Kidney tubule cell (primary cell): ENCODE data around the gene DDX1.
A peak's percentile ranks its signal among the peaks of the same experiment; 100 is the strongest.

ENCODE experiments used
- DNase-seq: peaks from one replicate; pipeline ENCODE4 v3.0.0-alpha.2; 2018; ENCODE audit warnings: low spot score

The DDX1 gene

DNA sequence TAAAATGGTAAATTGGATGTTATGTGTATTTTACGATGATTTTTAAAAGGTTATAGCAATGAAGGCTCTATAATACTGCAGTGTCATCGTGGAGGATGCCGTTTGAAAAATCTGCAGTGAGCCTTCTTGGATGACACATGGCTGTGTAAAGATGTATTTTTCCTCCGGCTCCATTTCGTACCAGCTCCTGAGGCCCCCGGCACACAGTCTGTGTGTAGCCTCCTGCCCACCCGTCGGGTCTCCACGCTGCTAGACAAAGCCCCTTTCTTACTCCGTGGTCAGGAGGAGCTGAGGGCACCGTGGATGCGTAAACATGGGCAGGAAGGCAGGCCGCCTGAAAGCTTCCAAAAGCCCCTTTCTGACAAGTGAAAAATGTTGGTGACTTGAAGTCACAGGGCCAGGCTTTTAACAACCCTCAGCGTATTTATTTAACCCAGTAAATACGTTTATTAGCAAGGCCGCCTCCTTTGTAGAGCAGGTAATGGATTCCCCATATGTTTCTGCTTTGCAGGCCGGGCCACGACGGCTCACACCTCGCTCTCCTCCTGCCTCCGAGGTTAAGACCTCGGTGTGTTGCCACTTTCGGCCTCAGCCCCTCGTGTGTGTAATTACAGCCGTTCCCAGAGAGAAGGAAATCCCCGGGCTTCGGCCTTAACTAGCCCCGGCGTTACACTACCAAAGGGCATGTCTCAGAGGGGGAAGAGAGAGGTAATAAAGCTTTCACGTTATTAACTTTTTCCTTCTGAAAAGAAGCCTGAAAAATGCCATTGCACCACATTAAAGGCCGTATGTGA, 72.8 kb downstream of the DDX1 start:
- DNase-seq, result no peak

DNA sequence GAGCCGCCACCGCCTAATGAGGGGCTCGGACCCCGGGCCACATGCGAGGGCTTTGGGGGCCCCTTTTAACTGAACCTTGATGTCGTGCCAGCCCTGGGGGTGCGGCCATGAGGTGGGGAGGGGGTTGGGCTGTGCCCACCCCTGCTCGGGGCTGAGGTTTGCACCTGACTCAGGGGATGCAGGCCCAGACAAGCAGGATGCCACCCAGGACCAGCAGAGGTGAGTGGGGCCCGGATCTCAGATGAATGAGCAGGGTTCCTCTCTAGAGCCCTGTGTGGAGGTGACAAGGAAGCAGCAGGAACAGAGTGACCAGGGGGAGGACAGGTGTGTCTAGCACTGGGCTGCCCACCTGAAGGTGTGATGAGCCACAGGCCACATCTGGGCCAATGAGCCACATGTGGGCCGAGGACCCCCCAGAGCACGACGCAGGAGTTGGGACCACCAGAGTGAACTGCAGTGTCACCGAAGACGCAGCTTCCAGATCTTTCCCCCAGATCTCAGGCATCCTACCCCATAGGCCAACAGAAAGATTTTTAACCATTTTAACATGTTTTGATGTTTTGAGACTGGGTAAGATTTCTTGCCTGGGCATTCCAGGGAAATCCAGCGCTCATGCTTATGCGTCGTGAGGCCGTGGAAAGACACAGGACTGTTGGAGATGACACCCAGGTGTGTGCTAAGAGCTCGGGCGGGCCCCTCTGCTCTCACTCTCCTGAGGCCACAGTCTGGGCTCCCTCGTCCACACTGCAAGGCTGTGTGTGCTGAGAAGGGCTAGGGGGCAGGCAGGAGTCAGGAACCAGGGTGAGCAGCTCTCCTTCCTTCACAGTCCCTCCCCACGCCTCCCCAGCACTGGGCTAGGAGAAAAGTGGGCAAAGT, 73.6 kb downstream of the DDX1 start:
- no peak for DNase-seq

DNA sequence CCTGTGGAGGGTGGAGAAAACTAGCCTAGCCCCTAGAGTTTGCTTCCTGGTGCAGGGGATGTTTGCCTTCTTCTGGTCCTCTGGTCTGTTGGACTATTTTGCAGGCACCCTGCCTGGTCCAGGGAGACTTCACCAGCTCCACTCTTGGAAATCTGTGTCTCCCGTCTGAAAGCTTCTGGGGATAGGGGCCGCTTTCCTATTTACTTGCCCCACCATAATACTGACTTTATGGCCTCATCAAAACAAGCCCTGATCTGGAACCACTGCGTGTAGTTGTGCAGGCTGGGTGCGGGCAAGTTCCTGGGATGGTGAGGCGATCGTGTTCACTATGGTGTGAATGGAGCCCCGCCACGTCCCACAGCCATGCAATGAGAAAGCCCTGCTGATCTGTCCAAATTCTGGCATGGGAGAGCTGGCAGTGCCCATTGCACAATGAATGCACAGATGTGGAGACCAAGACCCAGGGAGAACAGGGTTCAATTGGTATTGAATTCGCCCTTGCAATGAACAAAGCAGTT, 74.3 kb downstream of the DDX1 start:
- no peak for DNase-seq

DNA sequence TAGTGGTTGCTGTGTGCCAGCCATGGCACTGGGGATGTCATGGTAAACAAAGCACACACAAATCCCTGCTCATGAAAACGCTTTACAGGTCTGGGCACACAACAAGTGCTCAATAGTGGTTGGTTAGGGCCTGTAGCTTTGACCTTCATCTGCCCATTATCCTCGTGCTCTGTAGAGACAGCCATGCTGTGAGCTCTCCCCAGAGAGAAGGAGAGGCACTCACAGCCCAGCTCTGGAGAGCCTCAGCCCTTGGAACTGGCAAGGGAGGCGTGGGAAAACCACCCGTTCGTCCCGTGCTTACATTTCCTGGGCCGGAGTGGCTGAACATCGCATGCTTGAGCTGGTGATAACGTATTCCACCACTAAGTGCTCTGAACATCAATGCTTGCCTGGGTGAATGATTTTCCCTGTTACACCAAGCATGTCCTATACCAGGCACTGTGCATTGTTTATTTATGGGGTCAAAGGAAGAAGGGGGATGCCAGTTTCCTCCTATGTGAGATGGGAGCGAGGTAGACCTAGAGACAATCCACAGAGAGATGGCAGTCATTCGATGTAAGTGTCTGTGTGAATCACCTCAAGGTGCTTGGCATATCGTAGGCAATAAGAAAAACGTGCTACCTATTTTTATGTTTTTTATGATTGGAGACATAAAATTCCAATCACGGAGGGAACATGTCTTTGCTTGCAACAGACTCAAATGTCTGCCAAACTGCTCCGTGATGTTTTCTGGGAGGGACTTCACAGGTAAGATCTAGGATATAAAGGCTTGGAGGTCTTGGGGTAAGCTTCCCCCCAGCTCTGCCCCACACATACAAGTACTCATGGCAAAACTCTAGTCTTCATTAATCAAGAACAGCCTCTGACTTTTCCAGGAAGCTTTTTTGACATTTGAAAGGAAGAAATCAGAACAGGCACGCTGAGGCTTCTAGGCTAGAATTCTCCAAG, 75.5 kb downstream of the DDX1 start:
- peak; percentile 37 for DNase-seq

DNA sequence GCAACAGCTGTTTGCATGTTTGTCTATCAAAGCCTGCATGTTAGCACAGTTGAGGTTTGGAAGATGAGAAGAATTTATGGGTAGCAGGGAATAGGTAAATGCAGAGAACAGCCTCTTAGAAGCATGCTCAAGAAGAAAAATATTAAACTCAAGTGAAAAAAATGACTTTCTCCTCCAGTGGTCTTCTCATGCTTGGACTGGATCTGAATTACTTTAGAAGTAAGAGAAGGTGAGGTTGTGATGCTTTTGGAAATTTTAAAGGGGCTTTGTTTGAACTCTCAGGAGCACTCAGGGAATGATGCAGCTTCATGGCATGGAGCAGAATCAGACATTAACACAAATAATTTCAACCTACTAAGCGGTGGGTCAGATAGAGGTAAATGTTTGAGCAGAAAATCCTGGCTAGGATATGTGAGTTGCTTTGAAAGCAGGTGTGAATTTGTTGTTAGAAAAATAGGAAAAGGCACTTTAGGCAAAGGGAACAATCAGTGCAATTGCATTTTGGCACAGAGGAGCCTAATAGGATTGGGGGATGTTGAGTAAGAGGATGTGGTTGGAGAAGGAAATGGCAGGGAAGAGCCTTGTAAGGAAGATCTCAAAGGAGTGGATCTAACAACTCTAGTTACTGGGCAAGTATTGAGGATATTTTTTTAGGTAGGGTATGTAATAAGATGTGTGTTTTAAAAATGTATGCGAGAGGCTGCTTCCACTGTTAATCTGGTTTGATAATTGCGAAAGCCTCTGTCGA, 76.3 kb downstream of the DDX1 start:
- DNase-seq, result peak; percentile 57

DNA sequence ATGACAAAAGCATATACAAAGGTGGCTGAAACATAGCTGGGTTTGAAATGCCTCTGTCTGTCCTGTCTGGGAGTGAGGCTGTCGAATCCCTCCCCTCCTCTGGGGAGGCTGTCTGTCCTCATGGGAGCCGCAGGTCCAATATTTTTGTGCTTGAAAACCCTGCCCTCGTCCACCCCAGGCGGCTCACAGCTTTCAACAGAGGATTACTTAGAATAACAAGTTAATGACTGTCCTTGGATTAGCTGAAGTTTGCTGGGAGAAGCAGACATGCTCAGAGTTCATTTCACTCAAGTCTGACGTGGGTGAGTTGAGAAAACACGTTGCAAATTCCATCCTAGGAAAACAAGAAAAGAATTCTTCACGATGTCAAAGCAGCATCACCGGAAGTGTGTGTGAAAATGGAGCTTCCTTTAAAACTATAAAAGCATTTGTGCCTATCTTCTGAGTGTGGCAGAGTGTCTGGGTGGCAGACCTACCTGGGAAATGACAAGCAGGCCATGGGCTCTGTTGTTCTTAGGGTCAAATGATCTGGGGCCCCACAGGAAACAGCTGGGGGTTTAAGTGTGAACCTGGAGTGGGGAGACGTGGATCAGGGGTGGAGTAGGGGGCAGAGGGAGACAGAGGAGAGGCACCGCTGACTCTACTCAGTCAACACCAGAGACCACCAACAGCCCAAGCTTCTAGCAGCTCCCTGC, 77.1 kb downstream of the DDX1 start:
- peak; percentile 33 for DNase-seq

DNA sequence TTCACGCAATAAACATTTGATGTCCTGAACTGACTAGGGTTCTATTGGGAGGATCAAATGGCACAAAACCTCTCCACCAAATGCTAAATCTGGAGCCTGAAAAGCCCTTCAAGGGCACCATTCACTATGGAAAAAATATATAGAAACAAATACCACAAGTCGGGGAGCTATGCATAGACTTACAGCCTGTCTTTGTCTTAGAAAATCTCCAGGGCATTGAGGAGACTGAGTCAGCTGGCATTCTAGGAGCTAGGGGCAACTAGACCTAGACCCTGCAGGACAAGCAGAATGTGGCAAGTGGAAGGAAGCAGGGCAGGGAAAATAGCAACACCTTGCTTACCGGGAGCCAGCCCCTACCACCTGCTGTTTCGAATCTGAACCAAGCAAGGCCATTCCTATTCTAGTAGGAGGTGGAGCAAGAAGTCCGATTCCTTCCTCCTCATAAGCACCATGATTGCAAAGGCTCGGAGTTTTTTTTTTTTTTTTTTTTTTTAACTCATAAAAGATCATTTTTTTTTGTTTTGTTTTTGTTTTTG, 77.8 kb downstream of the DDX1 start:
- DNase-seq, result no peak

DNA sequence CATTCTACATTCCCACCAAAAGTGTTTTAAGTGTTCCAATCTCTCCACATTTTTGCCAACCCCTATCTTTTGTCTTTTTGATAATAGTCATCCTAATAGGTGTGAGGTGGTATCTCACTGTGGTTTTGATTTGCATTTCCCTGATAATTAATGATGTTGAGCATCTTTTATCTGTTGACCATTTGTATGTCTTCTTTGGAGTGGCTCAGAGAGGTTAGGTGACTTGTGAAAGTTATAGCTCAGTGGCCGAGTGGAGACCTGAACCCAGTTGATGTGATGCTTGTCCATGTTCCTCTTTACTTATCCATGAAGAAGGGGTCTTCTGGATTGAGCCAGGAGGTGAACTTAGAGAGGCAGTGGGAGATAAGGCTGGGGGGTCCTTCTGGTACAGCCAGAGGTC, 78.8 kb downstream of the DDX1 start:
- no peak for DNase-seq

DNA sequence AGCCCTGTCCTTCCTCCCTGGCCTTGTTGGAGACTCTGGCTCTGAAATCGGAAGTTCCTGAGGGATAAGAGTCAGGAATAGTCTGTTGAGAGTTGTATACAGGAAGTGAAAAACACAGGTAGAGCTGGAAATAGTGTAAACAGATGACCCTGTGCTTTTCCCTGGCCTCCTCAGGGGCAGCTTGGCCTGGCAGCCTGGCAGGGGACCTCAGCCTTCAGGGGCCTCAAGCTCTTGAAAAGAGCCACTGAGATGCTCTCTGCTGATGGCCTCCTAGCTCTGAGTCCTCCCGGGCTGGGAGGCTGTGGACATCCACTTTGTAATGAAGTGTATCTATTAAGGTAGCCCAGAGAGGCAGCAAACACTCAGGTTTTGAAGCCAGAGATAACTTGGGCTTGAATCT, 79.3 kb downstream of the DDX1 start:
- DNase-seq, result no peak

DNA sequence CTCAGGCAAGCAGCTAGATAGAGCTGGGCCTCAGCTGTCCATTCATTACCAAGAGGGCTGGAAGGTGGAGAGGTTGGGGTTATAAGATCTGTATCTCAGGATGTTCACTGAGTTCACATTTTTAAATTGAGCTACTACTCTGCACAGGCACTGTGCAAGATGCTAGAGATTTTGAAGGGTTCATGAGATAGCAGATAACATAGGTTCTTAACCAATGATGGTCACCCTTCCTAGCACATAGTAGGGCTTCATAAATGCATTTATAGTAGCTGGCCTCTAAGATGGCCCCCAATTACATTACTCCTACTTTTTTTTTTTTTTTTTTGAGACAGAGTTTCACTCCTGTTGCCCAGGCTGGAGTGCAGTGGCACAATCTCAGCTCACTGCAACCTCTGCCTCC, 79.7 kb downstream of the DDX1 start:
- no peak for DNase-seq

DNA sequence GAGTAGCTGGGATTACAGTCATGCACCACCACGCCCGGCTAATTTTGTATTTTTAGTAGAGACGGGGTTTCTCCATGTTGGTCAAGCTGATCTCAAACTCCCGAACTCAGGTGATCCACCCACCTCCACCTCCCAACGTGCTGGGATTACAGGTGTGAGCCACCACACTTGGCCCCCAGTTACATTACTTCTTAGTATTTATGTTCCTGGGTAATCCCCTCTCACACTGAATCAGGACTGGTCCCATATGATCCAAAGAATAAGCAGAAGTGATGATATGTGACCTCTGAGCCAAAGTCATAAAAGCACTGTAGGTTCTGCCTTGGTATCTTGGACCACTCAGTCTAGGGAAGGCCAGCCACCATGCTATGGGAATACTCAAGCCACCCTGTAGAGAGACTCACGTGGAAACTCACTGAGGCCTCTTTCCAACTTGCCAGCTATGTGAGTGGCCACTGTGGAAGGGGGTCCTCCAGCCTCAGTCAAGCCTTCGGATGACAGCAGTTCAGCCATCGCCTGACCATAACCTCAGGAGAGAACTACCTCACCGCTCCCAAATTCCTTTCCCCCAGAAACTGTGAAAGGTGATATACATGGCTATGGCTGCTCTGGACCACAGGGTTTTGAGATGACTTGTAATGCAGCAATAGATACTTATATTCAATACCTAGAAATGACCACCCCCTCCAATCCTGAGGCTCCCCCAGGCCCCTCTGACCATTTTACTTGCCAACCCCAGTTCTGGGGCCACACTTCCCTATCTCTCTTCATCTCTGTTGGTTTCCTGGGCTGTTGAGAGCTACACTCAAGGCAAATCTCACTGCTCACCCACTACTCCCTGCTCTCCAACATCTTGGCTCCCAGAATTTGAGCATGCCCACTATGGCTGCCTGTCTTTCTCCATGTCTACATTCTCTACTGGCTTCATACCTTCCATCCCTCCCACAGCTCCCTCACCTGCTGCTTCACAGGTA, 80.5 kb downstream of the DDX1 start:
- no peak for DNase-seq

DNA sequence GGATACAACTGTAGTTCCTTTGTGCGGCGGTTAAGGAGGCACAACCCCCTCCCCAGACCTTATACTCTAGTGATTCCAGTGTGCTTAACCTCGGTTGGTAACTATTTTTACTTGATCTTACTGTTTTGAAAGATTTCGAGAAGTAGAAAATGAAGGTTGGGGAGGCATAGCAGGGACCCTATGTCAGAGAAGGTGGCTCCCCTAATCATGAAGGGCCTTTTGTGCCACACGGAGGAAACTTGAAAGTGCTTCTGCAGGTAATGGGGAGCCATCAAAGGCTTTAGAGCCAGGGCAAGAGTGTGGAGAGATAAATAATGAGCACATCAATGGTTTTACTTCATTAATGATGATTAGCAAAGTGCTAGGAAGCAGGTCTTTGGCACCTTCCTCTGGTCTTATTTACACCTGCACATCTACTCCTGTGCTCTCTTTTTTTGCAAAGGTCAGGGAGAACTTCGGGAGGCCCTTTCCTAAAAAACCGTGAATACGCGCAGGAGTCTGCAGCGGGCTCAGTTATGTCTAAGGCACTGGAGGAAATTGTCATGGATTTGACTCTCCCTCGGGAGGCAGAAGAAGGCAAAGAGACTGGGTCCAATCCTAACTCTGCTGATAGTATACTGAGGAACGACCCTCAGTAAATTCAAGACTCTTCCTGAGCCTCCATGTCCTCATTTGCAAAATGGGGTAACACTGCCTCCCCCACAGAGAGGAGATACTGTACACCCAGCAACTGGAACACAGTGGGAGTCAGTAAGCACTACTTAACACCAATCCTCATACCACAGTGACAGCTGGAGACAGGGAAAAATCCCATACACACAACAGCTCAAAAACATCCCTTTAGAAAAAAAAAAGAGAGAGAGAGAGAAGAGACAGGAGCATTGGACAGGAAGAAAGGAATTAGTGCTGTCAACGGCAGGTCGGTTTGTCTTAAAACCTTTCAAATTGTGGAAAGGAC, 81.6 kb downstream of the DDX1 start:
- no peak for DNase-seq

DNA sequence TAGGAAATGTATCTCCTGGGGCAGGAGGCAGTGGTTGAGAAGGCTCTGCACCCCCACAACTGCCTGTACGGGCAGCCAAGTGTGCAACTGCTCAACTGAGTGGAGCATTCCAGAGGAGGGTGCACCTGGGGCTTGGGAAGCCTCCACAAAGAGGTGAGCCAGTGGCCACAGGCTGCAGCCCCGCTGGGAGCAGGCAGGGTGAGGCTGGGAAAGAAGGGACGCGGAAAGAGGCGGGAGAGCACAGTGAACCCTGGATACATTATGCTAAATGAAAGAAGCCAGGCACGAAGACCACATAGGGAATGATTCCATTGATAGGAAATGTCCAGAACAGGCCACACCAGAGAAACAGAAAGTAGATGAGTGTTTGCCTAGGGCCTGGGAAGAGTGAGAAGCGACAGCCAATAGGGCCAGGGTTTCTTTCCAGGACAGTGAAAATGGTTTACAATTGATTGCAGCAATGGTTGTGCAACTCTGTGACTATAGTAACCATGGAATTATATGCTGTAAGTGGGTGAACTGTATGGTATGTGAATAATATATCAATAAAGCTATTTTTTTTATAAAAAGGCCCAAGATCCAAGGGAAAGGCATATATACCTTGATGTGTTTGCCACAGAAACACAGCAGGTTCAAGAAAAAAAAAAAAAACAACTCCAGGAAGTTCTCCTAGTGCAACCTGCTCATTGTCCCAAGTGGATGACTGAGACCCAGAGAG, 82.4 kb downstream of the DDX1 start:
- DNase-seq, result peak; percentile 92

DNA sequence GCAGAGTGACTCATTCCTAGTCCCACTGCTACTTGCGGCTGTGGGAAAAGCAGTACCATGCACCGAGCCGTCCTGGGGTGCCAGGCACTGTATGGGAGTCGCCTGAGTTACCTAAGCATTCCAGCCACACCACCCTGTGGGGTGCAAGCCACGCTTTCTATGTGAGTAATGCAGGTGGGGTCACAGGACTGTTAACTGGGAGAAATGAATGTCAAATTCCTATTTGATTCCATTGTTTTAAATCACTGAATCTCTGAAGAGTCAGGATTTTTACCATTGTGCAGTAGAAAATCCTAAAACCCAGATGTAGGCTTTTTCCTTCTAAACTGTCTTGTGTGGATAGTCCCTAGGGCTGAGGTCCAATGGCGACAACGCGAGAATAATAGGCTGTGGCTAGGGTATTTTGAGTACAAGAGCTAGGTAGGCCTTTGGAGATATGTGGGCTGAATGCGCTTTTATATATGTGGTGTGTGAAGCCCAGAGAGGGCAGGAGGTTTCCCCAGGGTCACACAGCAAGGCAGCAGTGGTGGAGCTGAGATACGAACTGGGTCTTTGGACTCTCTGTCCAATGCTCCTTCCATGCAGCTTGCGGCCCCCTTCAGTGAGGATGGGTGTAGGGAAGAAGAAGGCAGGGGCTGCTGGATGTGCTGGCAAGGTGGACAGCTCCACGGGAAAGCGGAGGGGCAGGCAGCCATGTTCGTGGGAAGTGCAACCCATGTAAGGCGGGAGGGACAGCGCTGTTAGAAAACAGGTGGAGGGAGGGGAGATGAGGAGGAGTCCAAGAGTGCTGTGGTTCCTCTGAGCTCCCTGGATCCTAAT, 83.2 kb downstream of the DDX1 start:
- DNase-seq, result peak; percentile 99

DNA sequence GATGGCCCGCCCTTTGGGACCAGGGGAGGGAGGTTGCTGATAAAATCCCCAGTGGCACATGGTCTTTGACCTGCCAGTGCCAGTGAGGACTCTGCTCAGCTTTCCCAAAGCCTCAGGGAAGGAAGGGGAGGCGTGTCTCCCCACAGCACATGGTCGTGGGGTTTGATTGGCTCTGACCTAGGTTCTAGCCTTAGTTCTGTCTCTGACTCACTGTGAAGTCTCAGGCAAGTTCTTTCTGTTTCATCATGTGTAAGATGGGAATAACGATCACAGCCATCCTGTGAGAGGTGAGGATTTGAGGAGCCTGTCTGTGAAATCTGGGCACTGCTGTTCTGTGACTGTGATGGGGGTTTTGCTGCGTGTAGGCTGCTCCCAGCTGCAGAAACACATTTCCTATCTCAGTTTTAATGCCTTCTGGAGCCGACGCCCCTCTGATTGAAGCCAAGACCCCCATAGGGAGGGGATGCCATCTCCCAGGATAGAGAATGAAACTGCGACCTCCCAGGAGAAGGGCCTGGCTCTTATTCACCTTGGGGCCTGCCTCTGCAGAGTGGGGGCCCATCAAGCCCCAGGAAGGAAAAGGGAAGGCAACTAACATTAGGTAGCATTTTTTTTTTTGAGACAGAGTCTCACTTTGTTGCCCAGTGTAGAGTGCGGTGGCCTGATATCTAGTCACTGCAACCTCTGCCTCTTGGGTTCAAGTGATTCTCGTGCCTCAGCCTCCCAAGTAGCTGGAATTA, 84.0 kb downstream of the DDX1 start:
- DNase-seq, result peak; percentile 90
